ENCODE data around the gene PRDM10. TPM values are rescaled to one million over a fixed set of nuclear protein-coding genes. Genes with fewer than 3 reads are reported as not detected.
A peak's percentile ranks its signal among the peaks of the same experiment; 100 is the strongest.

PRDM10 gene
- total and polyA plus RNA-seq, 12 donors: 0.75 to 5.4 (median 3.5) TPM

DNA sequence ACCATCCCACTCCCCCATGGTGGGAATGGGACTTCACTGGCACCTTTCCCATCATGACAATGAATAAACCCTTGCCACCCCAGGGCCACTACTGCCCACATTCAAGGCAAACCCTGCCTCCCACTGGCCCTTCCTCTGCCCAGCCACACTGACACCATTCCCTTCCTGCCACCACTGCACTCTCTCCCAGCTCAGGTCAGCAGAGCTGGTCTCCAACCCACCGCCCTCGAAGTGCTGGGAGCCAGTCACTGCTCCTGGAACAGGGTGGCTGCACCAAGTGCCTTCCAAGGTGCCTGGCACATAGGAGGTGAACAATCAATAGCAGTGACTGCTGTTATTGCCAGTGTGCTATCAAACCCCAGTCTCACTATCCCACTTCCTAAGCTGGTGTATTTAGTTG, 27.1 kb downstream of the PRDM10 start:
- Histone ChIP-seq H3K9me3 (no peaks in the 10 kb centered on the region), H3K4me3 (no peak overlapping the region), H3K4me1 (peaks cover 0 to 24% (median 6%) of the 10 kb centered on the region in 9 donors), H3K36me3 (no peaks in the 10 kb centered on the region), H3K27ac (no peak overlapping the region), H3K27me3 (no peaks in the 10 kb centered on the region)
- intact Hi-C loops (cut with DNase I): no loop called here
- ATAC-seq (no peak), DNase-seq (no peak)
- TF ChIP-seq, protein P1, sequence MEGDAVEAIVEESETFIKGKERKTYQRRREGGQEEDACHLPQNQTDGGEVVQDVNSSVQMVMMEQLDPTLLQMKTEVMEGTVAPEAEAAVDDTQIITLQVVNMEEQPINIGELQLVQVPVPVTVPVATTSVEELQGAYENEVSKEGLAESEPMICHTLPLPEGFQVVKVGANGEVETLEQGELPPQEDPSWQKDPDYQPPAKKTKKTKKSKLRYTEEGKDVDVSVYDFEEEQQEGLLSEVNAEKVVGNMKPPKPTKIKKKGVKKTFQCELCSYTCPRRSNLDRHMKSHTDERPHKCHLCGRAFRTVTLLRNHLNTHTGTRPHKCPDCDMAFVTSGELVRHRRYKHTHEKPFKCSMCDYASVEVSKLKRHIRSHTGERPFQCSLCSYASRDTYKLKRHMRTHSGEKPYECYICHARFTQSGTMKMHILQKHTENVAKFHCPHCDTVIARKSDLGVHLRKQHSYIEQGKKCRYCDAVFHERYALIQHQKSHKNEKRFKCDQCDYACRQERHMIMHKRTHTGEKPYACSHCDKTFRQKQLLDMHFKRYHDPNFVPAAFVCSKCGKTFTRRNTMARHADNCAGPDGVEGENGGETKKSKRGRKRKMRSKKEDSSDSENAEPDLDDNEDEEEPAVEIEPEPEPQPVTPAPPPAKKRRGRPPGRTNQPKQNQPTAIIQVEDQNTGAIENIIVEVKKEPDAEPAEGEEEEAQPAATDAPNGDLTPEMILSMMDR (IDR thresholded peaks at IDR 0.05): no peak
- 93 to 96% methylated on average over 2 of the region's 2 CpGs for WGBS, 2 donors

GRCh38 chr11:129974672-129975071, 28.0 kb downstream of the PRDM10 start:
- TF ChIP-seq, protein P1 (IDR thresholded peaks at IDR 0.05): no peak
- H3K9me3 ChIP-seq: no peaks in the 10 kb centered on the region
- H3K4me1 ChIP-seq: peaks cover 0 to 30% (median 6%) of the 10 kb centered on the region in 9 donors
- no peak for DNase-seq
- no peaks in the 10 kb centered on the region for H3K36me3 ChIP-seq
- H3K4me3 ChIP-seq: no peak overlapping the region
- ATAC-seq: no peak
- intact Hi-C loops (cut with DNase I): no loop called here
- H3K27ac ChIP-seq: no peak overlapping the region
- 93 to 94% methylated on average over 11 of the region's 11 CpGs for WGBS, 2 donors
- no peaks in the 10 kb centered on the region for H3K27me3 ChIP-seq

DNA sequence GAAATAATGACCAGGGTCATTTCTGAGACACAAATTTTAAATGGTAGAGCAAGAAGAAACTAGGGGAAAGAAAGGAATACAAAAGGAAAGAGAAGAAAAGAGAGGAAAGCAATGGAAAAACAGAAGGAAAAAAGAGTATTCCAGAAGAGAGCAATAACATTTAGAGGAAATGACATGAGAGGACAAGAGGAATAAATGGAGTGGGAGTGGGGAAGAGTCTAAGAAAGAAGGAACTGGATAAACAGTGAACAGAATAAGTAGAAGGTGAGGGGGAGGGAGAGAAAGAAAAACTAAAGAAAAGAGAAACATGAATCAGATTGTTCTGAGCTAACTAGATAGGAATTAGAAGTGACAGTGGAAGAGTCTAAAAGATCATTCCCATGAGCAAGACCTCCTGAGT, 28.4 kb downstream of the PRDM10 start:
- DNase-seq: no peak
- intact Hi-C loops (cut with DNase I): no loop called here
- peaks cover 0 to 34% (median 6%) of the 10 kb centered on the region in 9 donors for H3K4me1 ChIP-seq

DNA sequence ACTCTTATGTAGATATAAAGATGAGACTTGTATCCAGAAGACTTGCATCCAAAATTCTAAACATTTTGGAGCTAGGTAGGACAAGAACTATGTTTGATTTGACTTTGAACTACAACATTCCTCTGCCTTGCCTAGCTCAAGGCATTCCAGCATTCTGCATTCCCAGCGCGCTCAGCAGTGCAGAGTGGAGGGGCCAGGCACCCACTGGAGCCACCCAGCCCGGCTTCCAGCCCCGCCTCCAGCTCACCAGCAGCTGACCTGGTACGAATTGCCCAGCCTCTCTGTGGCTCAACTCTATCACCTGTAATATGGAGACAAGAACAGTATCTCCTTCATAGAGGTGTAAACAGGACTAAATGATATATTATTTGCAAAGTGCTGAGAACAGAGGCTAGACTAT, 28.8 kb downstream of the PRDM10 start:
- peak; percentile 25 to 38 for DNase-seq
- TF ChIP-seq, protein P1 (IDR thresholded peaks at IDR 0.05): no peak
- Histone ChIP-seq H3K9me3 (no peaks in the 10 kb centered on the region), H3K4me3 (no peak overlapping the region), H3K4me1 (peaks cover 0 to 39% (median 6%) of the 10 kb centered on the region in 9 donors), H3K27me3 (no peaks in the 10 kb centered on the region), H3K36me3 (no peaks in the 10 kb centered on the region), H3K27ac (peak overlapping the region in 1 of 10 donors; percentile 19)
- intact Hi-C loops (cut with DNase I): no loop called here
- peak; percentile 72 to 98 (median 90) for ATAC-seq
- WGBS, 2 donors: 42 to 55% methylated on average over 5 of the region's 5 CpGs

More for the DNA sequence above, 28.4 kb downstream of the PRDM10 start:
- Histone ChIP-seq H3K36me3 (no peaks in the 10 kb centered on the region), H3K27ac (peak overlapping the region in 1 of 10 donors; percentile 19), H3K4me3 (no peak overlapping the region), H3K9me3 (no peaks in the 10 kb centered on the region), H3K27me3 (no peaks in the 10 kb centered on the region)
- TF ChIP-seq, protein P1 (IDR thresholded peaks at IDR 0.05): no peak
- ATAC-seq: no peak

All from heart right ventricle (tissue), 16 donors.